GM12873 (cell line): Measurements from ENCODE around the gene GPATCH4.

Experiments used
- TF ChIP-seq, protein P1 (sequence below): IDR thresholded peaks from 2 replicates; pipeline ENCODE4 v1.5.1; 2012; ENCODE audit warnings: low read depth, mild to moderate bottlenecking, moderate library complexity, low read length, control low read depth; ENCODE audit not compliant: insufficient read depth; ENCODE audit errors: missing control alignments

GPATCH4 gene

DNA sequence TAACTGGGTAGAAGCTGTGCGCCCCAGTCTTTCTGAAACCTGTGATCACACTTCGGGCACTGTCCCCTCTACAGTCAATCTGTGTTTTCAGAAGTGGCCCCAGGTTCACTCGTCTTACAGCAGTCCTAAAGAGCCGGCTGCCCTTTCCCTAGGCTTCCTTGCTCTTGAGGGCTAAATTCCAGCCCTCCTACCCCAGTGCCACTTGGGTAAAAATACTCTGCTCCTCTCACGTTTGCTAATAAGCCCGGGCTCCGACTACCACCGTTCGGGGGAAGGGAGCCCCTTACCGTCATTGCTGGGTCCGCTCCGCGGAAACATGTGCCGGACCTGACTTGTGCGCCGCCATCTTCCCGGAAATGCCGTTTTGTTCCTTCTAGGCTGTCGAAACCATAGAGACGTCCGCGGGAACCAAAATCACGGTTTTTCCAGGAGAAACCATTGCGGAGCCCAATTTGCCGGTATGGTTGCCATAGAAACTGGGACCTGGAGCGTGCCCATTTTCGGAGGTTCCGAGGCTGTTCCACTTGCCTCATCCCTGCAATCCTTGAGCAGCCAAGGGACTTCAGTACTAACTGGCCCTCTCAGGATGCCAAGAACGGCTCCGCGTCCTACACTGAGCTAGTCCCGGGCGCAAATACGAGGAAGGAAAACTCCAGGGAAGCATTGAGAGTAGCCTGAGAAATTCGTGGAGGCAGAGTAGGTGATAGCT lies at the start of gene GPATCH4:
Gene GPATCH4 (minus strand): TSS at position 358 of the 709 bp plus-strand sequence.
- TF ChIP-seq, protein P1, sequence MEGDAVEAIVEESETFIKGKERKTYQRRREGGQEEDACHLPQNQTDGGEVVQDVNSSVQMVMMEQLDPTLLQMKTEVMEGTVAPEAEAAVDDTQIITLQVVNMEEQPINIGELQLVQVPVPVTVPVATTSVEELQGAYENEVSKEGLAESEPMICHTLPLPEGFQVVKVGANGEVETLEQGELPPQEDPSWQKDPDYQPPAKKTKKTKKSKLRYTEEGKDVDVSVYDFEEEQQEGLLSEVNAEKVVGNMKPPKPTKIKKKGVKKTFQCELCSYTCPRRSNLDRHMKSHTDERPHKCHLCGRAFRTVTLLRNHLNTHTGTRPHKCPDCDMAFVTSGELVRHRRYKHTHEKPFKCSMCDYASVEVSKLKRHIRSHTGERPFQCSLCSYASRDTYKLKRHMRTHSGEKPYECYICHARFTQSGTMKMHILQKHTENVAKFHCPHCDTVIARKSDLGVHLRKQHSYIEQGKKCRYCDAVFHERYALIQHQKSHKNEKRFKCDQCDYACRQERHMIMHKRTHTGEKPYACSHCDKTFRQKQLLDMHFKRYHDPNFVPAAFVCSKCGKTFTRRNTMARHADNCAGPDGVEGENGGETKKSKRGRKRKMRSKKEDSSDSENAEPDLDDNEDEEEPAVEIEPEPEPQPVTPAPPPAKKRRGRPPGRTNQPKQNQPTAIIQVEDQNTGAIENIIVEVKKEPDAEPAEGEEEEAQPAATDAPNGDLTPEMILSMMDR, result no peak

GRCh38 chr1:156648951-156649350 lies 47.7 kb upstream of the GPATCH4 start:
- TF ChIP-seq, protein P1, result no peak

DNA sequence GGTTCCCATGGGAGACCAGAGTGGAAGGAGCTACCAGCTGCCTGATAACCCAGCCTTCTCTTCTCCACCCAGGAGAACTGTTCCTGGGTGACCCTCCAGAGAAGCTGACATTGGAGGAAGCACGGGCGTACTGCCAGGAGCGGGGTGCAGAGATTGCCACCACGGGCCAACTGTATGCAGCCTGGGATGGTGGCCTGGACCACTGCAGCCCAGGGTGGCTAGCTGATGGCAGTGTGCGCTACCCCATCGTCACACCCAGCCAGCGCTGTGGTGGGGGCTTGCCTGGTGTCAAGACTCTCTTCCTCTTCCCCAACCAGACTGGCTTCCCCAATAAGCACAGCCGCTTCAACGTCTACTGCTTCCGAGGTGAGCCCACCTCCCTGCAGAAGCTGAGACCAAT lies 47.2 kb upstream of the GPATCH4 start:
- TF ChIP-seq, protein P1, result no peak

- TF ChIP-seq, protein P1, result no peak
Measured at GRCh38 chr1:156647351-156647750, 46.1 kb upstream of the GPATCH4 start.

DNA sequence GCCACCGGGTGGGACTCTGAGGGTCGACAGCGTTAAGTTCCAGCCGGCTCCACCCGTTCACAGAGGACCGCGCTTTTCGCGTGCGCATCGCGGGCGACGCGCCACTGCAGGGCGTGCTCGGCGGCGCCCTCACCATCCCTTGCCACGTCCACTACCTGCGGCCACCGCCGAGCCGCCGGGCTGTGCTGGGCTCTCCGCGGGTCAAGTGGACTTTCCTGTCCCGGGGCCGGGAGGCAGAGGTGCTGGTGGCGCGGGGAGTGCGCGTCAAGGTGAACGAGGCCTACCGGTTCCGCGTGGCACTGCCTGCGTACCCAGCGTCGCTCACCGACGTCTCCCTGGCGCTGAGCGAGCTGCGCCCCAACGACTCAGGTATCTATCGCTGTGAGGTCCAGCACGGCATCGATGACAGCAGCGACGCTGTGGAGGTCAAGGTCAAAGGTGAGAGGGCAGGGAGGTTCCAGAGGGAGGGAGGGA lies 45.5 kb upstream of the GPATCH4 start:
- TF ChIP-seq, protein P1, result no peak

DNA sequence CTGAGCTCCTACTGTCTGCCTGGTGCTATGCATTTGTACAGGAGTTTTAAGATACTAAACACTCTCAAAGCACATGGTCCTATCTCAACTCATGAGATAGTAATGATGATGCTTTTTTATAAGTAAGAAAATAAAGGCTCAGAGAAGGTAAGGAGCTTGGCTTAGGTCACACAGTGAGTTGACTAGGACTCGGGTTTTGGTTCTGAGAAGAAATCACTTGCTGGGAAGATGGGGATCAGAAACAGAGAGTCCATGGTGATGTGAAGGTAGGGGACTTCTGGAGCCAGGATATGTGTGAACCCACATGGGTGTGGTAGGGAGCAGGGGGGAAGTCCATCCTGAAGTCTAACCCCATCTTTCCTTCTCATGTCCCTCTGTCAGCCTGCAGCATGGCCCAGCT lies 44.4 kb upstream of the GPATCH4 start:
- TF ChIP-seq, protein P1, result no peak

DNA sequence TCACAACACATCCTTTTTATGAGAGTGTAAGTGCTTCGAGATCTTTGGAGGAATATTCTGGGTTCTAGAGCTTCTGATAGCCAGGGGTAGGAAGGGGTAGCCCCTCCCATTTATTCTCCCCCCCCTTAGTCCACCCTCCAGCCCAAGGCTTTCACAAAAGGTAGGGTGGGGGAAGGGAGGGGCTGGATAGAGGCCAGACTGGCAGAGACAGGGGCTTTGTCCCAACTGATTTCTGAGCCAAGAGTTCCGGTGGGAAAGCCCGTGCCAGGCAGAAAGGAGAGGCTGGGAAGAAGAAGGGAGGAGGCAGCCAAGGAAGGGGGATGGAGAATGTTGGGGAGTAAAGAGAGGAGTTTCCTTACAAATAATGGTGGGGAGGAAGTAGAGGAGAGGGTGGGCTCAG lies 43.8 kb upstream of the GPATCH4 start:
- TF ChIP-seq, protein P1, result no peak
